Rectal smooth muscle tissue (tissue), 1 donor: ENCODE results near the gene IBA57.
A peak's percentile ranks its signal among the peaks of the same experiment; 100 is the strongest.

Experiments
- H3K27ac ChIP-seq: one replicate; pipeline ENCODE4 v1.7.0; 2013; ENCODE audit warnings: low read depth, low read length, inconsistent platforms
- H3K27me3 ChIP-seq: one replicate; pipeline ENCODE4 v1.7.0; 2013; ENCODE audit warnings: low read length; ENCODE audit not compliant: control insufficient read depth, insufficient read depth
- H3K36me3 ChIP-seq: one replicate; pipeline ENCODE4 v1.7.0; 2013; ENCODE audit warnings: low read length; ENCODE audit not compliant: control insufficient read depth, insufficient read depth
- H3K4me1 ChIP-seq: one replicate; pipeline ENCODE4 v1.7.0; 2013; ENCODE audit warnings: low read length; ENCODE audit not compliant: control insufficient read depth, insufficient read depth
- H3K4me3 ChIP-seq: one replicate; pipeline ENCODE4 v1.7.0; 2013; ENCODE audit warnings: low read length
- H3K9ac ChIP-seq: one replicate; pipeline ENCODE4 v1.7.0; 2013; ENCODE audit warnings: low read length

The IBA57 gene

DNA sequence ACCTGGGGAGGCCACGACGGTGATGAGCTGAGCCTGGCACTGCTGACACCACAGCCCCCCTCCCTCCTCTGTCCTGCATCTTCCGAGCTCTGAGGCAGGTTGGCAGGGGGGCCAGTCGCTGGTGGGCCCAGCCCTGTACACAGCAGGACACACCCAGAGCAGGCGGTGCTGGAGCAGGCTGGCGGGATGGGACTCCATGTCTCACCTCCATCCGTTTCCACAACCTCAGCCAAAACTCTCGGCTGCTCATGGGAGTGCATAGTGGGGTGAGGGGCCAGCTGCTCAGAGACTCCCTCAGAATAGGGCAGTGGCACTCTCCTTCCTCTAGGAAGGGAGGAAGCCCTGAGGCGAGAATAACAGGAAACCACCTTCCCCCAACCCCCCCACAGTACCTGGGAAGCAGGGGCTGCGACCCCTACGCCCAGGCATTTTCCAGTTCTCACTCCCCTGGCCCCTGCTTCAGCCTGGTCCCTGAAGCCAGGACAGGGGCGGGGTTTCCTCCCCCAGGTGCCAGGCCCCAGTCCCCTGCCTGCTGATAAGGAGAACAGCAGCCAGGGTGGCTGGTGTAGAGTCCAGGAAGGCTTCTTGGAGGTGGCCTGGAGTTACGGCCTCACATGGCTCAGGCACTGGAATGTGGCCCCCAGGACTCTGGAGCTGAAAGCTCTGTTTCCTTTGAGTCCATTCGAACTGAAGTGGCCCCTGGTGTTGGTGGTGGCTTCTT lies 3.2 kb upstream of the IBA57 start:
- H3K27me3 ChIP-seq: peaks cover 5% of the 10 kb centered on the region
- peaks cover 12% of the 10 kb centered on the region for H3K4me1 ChIP-seq
- H3K9ac ChIP-seq: no peak overlapping the region
- H3K4me3 ChIP-seq: no peak overlapping the region
- no peak overlapping the region for H3K27ac ChIP-seq
- H3K36me3 ChIP-seq: no peaks in the 10 kb centered on the region

DNA sequence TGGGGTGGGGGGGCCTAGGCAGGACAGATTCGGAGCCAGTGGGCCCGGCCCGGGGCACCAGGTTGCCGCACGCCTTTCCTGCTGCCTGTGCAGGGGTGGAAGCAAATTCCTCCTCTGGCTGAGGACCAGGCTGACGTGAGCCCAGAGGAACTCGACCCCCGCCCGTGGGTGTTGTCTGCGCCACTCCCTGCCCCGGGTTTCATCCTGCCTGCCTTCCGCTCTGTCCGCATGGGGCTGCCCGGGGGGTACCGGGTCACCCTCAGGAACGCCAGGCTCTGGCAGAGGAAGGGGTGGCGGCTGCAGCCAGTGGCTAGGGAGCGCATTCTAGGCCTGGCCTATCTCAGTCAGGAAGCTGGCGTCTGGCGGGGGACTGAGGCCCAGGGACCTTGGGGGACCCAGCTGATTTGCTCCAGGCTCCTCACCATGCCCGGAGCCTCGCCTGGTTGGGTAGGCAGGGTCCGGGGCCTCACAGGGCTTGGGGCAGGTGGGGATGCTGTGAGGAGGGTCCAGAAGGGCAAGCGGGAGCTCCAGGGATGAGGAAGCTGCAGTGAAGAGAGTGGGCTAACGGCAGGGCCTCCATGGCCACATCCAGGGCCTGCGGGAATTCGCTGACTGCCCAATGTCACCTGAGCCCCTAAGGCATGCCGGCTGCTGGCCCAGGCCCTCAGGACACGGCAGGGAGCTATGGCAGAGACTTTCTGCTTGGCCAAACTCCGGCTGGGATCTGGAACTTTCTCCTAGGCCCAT lies 2.4 kb upstream of the IBA57 start:
- Histone ChIP-seq H3K4me1 (peaks cover 12% of the 10 kb centered on the region), H3K9ac (no peak overlapping the region), H3K36me3 (no peaks in the 10 kb centered on the region), H3K27me3 (peaks cover 5% of the 10 kb centered on the region), H3K4me3 (no peak overlapping the region), H3K27ac (no peak overlapping the region)

DNA sequence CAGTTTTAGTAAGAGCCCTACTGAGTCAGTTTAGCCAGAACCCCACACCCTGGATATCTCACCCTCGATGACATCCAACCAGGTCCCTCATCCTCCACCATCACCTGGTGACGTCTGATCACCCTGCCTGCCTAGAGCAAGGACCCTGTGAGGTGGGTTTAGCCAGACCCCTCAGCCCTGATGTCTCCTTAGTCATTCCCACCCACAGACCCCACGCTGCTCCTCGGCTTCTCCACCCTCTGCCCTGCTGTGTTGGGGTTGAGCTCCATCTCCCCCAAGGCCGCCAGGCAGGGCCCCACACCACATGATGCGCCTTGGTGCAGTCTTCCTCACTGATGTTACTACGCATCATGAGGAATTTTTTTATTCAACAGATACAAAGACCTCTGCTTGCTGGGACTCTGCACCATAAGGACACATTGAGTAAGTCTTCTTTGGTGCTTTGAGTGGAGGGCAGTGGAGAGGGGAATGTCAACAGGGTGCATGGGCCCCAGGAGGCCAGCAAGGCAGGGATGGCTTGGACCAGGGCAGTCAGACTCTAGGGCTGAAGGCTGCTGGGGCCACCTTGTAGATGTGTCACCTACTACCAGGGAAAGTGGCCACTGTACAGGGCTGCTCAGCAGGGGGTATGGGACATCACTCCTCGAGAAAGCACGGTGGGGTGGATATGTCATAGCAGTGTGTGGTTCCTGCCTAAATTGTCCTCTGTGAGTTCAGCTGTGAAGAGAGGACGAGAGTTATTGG lies 1.7 kb upstream of the IBA57 start:
- H3K4me3 ChIP-seq: no peak overlapping the region
- H3K4me1 ChIP-seq: peaks cover 12% of the 10 kb centered on the region
- H3K27me3 ChIP-seq: peaks cover 5% of the 10 kb centered on the region
- H3K36me3 ChIP-seq: no peaks in the 10 kb centered on the region
- no peak overlapping the region for H3K9ac ChIP-seq
- H3K27ac ChIP-seq: no peak overlapping the region

DNA sequence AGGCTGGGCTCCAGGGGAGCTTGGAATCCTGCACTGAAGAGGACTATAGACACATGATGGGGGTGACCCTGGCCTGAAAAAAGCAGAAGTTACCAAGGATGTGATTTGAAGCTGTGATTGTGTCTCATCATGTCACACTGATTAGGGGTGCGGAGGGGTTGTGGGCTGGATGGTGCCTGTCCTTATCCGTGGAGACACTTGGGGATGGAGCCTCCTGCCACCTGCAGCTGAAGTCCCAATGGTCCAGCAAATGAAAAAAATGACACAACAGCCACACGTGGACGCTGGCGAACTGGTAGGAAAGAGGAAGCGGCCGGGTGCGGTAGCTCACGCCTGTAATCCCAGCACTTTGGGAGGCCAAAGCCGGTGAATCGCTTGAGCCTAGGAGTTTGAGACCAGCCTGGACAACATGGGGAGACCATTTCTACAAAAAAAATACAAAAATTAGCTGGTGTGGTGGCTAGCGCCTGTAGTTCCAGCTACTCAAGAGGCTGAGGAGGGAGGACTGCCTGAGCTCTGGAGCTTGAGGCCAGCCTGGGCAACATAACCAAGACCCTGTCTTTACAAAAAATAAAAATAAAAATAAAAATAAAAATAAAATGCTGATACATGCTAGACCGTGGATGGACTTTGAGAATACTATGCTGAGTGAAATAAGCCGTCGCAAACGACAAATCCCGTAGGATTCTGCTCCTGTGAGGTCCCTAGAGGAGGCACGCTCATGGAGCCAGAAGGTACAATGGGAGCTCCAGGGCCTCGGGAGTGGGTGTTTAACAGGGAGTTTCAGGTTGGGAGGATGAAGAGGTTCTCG lies 838 bp upstream of the IBA57 start:
- no peaks in the 10 kb centered on the region for H3K36me3 ChIP-seq
- H3K27ac ChIP-seq: peak overlapping the region; percentile 86
- H3K4me1 ChIP-seq: peaks cover 12% of the 10 kb centered on the region
- peaks cover 5% of the 10 kb centered on the region for H3K27me3 ChIP-seq
- H3K9ac ChIP-seq: peak overlapping the region; percentile 55
- H3K4me3 ChIP-seq: peak overlapping the region; percentile 87

DNA sequence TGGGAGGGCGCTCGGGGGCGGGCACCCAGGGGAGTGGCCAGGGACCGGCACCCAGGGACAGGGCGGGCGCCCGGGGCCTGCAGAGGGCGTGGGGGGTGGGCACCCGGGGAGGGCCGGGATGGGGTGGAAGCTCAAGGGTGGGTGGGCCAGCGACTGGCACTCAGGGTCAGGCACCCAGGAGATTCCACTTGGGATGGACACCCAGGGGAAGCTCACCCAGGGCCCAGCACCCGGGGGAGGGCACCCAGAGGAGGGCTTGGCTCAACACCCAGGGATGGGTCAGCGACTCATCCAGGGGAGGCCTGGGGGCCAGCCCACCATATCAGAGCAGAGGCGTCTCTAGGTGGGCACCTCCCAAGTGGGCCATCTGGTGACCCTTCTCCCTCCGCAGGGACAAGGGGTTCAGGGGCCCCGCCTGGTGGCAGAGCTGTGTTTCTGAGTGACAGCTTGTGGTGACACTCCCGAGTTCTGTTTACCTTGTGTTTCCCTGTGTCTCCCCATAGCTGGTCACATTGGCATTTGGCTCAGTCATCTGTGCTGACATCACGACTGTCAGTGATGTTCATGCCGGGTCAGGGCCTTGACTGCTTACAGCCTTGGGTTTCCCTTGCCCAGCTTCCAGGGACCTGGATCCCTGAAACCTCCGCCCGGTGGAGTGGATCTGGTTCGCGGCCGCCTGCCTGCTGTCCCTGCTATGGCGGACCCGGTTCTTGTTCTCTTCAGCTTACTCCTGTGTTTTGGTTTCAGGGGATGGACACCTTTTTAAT lies 749 bp downstream of the IBA57 start:
- H3K9ac ChIP-seq: peak overlapping the region; percentile 73
- H3K4me3 ChIP-seq: peak overlapping the region; percentile 73
- no peaks in the 10 kb centered on the region for H3K36me3 ChIP-seq
- peaks cover 5% of the 10 kb centered on the region for H3K27me3 ChIP-seq
- peaks cover 12% of the 10 kb centered on the region for H3K4me1 ChIP-seq
- peak overlapping the region; percentile 99 for H3K27ac ChIP-seq

DNA sequence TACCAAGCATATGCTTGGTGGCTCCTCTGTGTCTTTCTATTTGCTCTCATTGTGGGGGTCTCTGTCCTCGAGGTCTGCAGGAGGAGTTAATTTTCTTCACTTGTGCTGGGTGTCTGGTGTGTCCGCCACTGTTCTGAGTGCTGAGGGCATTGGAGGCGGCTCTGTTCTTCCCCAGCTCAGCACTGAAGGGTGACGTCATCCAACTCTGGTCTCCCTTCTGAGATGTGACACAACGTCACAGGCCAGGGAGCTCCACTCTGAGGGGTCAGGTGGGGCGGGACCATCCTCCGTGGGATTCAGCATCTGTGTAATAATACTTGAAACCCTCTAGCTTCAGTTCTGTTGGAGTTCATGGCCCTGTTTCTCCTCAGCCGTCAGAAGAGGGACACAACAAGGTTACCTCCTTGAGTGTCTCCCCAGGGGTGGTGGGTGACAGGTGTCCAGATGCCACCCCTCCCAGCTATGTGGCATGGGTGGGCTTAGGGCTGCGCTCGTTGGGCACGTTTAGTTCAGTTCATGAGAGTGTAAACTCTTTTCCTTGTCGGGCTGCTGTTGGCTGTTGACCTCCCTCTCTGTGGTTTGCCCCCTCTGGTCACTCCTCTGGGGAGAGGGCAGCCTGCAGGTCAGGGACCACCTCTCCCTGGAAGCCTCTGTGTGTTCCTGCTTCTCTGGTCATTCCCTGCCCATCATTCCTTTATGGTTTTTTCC lies 3.1 kb downstream of the IBA57 start:
- Histone ChIP-seq H3K4me1 (peaks cover 6% of the 10 kb centered on the region), H3K4me3 (no peak overlapping the region), H3K27ac (no peak overlapping the region), H3K9ac (no peak overlapping the region), H3K27me3 (no peaks in the 10 kb centered on the region), H3K36me3 (no peaks in the 10 kb centered on the region)

DNA sequence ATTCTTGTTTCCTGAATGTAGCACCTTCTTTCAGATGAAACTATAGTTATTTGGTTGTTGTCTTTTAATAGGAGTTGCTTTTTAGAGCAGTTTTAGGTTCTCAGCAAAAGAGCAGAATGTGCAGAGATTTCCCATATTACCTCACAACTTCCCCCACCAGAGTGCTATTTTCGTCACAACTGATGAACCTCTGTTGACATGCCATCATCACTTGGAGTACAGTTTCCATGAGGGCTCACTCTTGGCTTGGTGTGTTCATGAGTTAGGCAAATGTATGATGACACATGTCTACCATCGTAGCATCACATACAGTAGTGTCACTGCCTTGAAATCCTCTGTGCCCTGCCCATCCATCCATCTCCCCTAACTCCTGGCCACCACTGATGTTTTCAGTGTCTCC lies 3.7 kb downstream of the IBA57 start:
- Histone ChIP-seq H3K4me3 (no peak overlapping the region), H3K36me3 (no peaks in the 10 kb centered on the region), H3K27ac (no peak overlapping the region), H3K27me3 (no peaks in the 10 kb centered on the region), H3K4me1 (peaks cover 6% of the 10 kb centered on the region), H3K9ac (no peak overlapping the region)

DNA sequence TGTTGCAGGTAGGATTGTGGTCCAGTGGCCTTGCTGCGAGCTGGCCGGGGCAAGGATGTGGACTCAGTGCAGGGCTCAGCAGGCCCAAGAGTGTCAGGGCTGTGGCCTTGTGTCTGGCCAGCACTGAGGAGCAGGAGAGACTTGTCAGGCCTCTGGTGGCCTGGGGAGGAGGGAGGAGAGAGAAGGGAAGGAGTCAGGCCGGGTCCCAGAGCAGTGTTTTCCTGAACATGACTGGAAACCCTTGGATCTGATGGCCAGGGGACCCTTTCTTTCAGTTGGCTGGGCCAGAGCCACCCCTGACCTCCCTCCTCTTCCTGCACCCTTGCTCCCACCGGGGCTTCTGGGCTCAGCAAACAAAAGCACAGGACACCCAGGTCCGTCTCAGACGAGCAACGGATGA lies 5.1 kb downstream of the IBA57 start:
- no peak overlapping the region for H3K4me3 ChIP-seq
- no peak overlapping the region for H3K27ac ChIP-seq
- H3K36me3 ChIP-seq: peaks cover 2% of the 10 kb centered on the region
- H3K9ac ChIP-seq: no peak overlapping the region
- no peaks in the 10 kb centered on the region for H3K27me3 ChIP-seq
- peaks cover 5% of the 10 kb centered on the region for H3K4me1 ChIP-seq

DNA sequence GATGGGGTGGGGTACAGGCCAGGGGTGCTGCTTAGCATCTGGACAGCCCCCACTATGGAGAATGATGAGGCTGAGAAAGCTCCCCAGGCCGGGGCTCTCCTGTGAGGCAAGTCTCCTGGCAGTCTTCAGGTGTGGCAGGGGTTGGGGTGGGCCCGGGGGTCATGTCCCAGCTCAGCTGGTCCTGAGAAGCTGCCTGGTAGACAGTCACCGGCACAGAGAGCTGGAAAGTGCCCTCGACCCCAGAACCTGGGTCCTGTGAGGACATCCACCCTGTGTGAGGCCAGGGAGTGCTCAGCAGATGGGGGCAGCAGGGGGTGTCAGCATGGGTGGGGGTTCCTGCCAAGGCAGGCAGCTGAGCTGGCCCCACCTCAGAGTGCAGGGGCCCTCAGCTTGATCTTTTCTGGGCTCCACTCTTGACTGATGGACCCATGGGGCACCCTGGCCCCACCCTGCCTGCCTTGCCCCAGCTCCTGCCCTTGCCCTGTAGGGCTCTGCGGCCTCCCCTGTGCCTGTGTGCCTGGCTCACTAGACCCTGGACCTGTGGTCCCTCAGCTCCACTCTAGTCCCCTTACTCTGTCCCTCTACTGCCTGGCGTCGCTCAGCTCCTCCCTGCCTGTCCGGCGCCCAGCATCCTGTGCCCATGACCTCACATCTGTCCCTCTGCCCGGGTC lies 5.8 kb downstream of the IBA57 start:
- H3K9ac ChIP-seq: no peak overlapping the region
- peaks cover 3% of the 10 kb centered on the region for H3K4me1 ChIP-seq
- H3K27me3 ChIP-seq: no peaks in the 10 kb centered on the region
- H3K27ac ChIP-seq: no peak overlapping the region
- H3K4me3 ChIP-seq: no peak overlapping the region
- H3K36me3 ChIP-seq: peaks cover 2% of the 10 kb centered on the region

DNA sequence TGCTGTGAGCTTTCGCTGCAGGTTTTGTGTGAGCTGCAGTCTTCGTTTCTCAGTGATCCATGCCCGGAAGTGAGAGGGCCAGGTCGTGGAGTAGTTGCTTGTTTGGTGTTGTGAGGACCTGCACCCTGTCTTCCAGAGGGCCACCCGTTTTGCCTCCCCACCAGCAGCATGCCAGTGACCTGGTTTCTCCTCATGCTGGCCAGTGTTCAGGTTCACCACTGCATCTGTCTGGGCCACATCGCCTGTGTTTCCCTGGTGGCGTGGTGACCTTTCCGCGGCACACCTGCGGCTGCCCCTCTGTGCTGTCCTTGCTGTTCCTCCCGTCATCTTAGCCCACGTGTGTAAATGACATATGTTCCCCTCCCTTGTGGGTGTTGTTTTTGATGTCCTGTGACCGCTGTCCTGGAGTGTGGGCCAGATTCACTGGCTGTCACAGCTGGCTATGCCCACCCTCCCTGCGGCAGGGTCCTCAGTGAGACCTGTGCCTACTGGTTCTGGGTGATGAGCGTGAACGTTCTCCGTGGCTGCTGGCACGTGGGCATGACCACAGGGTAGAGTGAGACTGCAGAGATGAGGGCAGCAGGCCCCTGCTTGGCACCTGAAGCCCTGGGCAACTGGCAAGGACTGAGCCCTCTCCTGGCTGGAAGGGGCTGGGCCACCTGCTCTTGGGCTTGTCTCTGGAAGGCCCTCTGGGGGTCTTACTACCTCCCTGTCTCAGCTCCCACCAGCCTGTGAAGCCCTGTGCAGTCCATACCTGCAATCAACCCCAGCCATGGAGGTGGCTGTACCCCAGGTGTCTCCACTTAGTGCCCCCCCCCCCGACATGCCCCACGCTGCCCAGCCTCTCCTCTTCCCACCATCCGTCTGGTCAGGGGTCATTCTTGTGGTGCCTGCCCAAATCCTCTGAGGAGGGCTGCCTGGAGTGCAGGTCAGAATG lies 7.3 kb downstream of the IBA57 start:
- H3K36me3 ChIP-seq: peaks cover 2% of the 10 kb centered on the region
- no peaks in the 10 kb centered on the region for H3K27me3 ChIP-seq
- H3K4me1 ChIP-seq: peaks cover 2% of the 10 kb centered on the region
- H3K9ac ChIP-seq: no peak overlapping the region
- H3K27ac ChIP-seq: no peak overlapping the region
- H3K4me3 ChIP-seq: no peak overlapping the region
